ENCODE data around the gene ZKSCAN1.

The ZKSCAN1 gene

DNA sequence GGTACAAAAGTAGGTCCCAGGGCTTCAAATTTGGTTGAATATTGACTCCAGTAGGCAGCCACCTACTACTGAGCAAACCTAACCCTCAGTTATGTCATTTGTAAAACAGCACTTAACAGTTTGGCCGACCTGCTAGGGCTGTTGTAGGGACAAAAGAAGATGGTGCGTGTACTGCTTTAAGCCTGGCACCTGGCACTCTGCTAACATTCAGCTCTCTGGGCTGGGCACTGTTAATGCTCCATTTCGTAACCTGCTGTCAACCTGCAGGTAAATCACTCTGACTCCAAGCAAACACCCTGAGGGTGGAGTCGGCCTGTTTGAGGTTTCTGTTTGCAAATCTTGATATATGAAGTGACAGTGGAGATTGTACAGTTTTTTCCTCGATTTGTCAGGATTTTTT, 7.2 kb downstream of the ZKSCAN1 start:
- POLR2A ChIA-PET (ENCODE audit: low non-redundant PET), result interaction anchor here (0.5 to 0.6 kb wide), 2 partner anchors 36 to 1138 kb away, joined by 3 to 4 read pairs; no protein-coding TSS in a partner anchor
- CTCF ChIA-PET, result interaction anchor here (1.1 kb wide), 1 partner anchor 29 kb away, joined by 6 read pairs; no protein-coding TSS in a partner anchor
- TF ChIP-seq CTCF (conservative IDR thresholded peaks at IDR 0.05; ENCODE audit: low read depth), result no peak
- peak overlapping the region; percentile 78 for H3K27ac ChIP-seq
- peak; percentile 61 for DNase-seq (ENCODE audit: low spot score)

DNA sequence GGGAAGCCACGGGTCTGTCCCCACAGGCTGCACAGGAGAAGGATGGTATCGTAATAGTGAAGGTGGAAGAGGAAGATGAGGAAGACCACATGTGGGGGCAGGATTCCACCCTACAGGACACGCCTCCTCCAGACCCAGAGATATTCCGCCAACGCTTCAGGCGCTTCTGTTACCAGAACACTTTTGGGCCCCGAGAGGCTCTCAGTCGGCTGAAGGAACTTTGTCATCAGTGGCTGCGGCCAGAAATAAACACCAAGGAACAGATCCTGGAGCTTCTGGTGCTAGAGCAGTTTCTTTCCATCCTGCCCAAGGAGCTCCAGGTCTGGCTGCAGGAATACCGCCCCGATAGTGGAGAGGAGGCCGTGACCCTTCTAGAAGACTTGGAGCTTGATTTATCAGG, 8.1 kb downstream of the ZKSCAN1 start:
- TF ChIP-seq CTCF (conservative IDR thresholded peaks at IDR 0.05; ENCODE audit: low read depth), result no peak
- ChIA-PET CTCF (interaction anchor here (0.6 to 1.1 kb wide), 2 partner anchors 10 to 30 kb away, joined by 3 to 6 read pairs; no protein-coding TSS in a partner anchor), POLR2A (ENCODE audit: low non-redundant PET) (interaction anchor here (0.6 kb wide), 1 partner anchor 1137 kb away, joined by 3 read pairs; no protein-coding TSS in a partner anchor)
- H3K27ac ChIP-seq, result peak overlapping the region; percentile 78
- no peak for DNase-seq (ENCODE audit: low spot score)

- no peak for DNase-seq (ENCODE audit: low spot score)
- ChIA-PET POLR2A (ENCODE audit: low non-redundant PET) (no interaction called here), CTCF (interaction anchor here (0.6 kb wide), 1 partner anchor 10 kb away, joined by 3 read pairs; no protein-coding TSS in a partner anchor)
- peak overlapping the region; percentile 78; the same call in 1 of the 2 replicates for H3K27ac ChIP-seq
- no peak for TF ChIP-seq CTCF (conservative IDR thresholded peaks at IDR 0.05; ENCODE audit: low read depth)
These were observed 8.7 kb downstream of the ZKSCAN1 start for GRCh38 chr7:100024020-100024619.

DNA sequence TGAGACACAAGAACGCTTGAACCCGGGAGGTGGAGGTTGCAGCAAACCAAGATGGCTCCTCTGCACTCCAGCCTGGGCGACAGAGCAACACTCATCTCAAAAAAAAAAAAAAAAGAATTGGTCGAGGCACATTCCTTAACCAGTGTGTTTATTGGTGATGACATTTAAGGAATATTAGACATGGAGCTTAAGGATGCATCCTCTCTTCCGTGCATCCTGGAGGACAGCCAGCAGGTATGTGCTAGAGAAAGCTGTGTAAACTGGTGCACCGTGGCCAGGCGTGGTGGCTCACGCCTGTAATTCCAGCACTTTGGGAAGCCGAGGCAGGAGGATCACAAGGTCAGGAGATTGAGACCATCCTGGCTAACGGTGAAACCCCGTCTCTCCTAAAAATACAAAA, 11.8 kb downstream of the ZKSCAN1 start:
- POLR2A ChIA-PET (ENCODE audit: low non-redundant PET), result no interaction called here
- TF ChIP-seq CTCF (conservative IDR thresholded peaks at IDR 0.05; ENCODE audit: low read depth), result no peak
- no peak for DNase-seq (ENCODE audit: low spot score)
- no peak overlapping the region for H3K27ac ChIP-seq
- CTCF ChIA-PET, result interaction anchor here (0.6 kb wide), 1 partner anchor 8 kb away, joined by 3 read pairs; no protein-coding TSS in a partner anchor

DNA sequence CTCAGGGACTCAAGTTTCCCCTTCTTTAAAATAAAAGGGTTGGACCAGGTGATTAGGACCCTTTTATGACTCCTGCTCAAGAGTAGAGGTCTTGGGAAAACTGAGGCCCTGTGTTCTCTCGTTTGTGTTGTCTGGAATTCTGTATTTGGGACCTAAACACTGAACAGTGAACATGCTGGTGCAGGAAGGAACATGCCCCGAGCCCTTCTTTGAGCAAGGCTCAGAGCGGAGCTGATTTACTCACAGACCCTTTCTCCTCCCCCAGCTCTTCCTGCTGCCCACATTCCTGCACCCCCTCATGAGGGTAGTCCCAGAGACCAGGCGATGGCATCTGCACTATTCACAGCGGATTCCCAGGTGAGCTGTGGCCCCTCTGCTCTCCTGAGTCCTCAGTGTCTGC, 14.2 kb downstream of the ZKSCAN1 start:
- peak overlapping the region; percentile 64 for H3K27ac ChIP-seq
- no peak for TF ChIP-seq CTCF (conservative IDR thresholded peaks at IDR 0.05; ENCODE audit: low read depth)
- no peak for DNase-seq (ENCODE audit: low spot score)
- ChIA-PET POLR2A (ENCODE audit: low non-redundant PET) (no interaction called here), CTCF (no interaction called here)

DNA sequence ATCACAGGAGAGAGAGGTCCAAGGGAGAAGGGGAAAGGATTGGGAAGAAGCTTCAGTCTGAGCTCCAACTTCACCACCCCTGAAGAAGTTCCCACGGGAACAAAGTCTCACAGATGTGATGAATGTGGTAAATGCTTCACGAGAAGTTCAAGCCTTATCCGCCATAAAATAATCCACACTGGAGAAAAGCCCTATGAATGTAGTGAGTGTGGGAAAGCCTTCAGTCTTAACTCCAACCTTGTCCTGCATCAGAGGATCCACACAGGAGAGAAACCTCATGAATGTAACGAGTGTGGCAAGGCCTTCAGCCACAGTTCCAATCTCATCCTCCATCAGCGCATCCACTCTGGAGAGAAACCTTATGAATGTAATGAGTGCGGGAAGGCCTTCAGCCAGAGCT, 18.1 kb downstream of the ZKSCAN1 start:
- H3K27ac ChIP-seq, result no peak overlapping the region
- POLR2A ChIA-PET (ENCODE audit: low non-redundant PET), result no interaction called here

More for the DNA sequence above, 18.1 kb downstream of the ZKSCAN1 start:
- DNase-seq (ENCODE audit: low spot score), result no peak
- CTCF ChIA-PET, result interaction anchor here (0.7 to 0.9 kb wide), 2 partner anchors 25 to 40 kb away, joined by 3 to 4 read pairs; no protein-coding TSS in a partner anchor
- TF ChIP-seq CTCF (conservative IDR thresholded peaks at IDR 0.05; ENCODE audit: low read depth), result no peak
